ENCODE data around the gene RNASE12. TPM values are rescaled to one million over a fixed set of nuclear protein-coding genes. Genes with fewer than 3 reads are reported as not detected.
"Not testable (repeated sequence)": the region's sequence is repeated elsewhere in the genome, so short reads cannot be mapped to it uniquely, and the experiment has no call there.

The RNASE12 gene
- not detected for total RNA-seq
- long read RNA-seq, result 0 reads

- intact Hi-C loops (cut with DNase I), result no loop called here
- no peak for DNase-seq (ENCODE audit: low spot score)
These were observed at the start of gene RNASE12 for GRCh38 chr14:20591235-20591634. Gene RNASE12, minus strand, starts transcription at chr14:20591376. Its CDS starts 653 bp downstream, at chr14:20590723.

- no peak for DNase-seq (ENCODE audit: low spot score)
- intact Hi-C loops (cut with DNase I), result loop anchor here (5.0 kb wide), 1 partner anchor 49 kb away; the partner anchor contains the start of gene RNASE4
These were observed 41.9 kb upstream of the RNASE12 start for GRCh38 chr14:20632831-20633691.

- intact Hi-C loops (cut with DNase I), result loop anchor here (5.0 kb wide), 1 partner anchor 50 kb away; the partner anchor contains the start of gene RNASE4
- no peak for DNase-seq (ENCODE audit: low spot score)
These were observed 41.3 kb upstream of the RNASE12 start for GRCh38 chr14:20632448-20632830.

- intact Hi-C loops (cut with DNase I), result loop anchor here (5.0 kb wide), 1 partner anchor 50 kb away; the partner anchor contains the start of gene RNASE4
- no peak for DNase-seq (ENCODE audit: low spot score)
These were observed 40.8 kb upstream of the RNASE12 start for GRCh38 chr14:20631880-20632389.

GRCh38 chr14:20631023-20631879 lies 40.1 kb upstream of the RNASE12 start:
- intact Hi-C loops (cut with DNase I), result loop anchor here (5.0 kb wide), 1 partner anchor 51 kb away; the partner anchor contains the start of gene RNASE4
- DNase-seq (ENCODE audit: low spot score), result no peak

GRCh38 chr14:20630340-20631022 lies 39.3 kb upstream of the RNASE12 start:
- intact Hi-C loops (cut with DNase I), result loop anchor here (5.0 kb wide), 1 partner anchor 52 kb away; the partner anchor contains the start of gene RNASE4
- no peak for DNase-seq (ENCODE audit: low spot score)

- intact Hi-C loops (cut with DNase I), result no loop called here
- DNase-seq (ENCODE audit: low spot score), result no peak
These were observed 37.1 kb upstream of the RNASE12 start for GRCh38 chr14:20628063-20628854.

- intact Hi-C loops (cut with DNase I), result no loop called here
- DNase-seq (ENCODE audit: low spot score), result no peak
These were observed 36.3 kb upstream of the RNASE12 start for GRCh38 chr14:20627346-20628027.

GRCh38 chr14:20626274-20626673 lies 35.1 kb upstream of the RNASE12 start:
- no peak for DNase-seq (ENCODE audit: low spot score)
- intact Hi-C loops (cut with DNase I), result no loop called here

- intact Hi-C loops (cut with DNase I), result no loop called here
These were observed 33.4 kb upstream of the RNASE12 start for GRCh38 chr14:20624495-20625070.

GRCh38 chr14:20623798-20624197 lies 32.6 kb upstream of the RNASE12 start:
- intact Hi-C loops (cut with DNase I), result no loop called here

More at GRCh38 chr14:20624495-20625070, 33.4 kb upstream of the RNASE12 start:
- peak; percentile 87 for DNase-seq (ENCODE audit: low spot score)

GRCh38 chr14:20622816-20623291 lies 31.7 kb upstream of the RNASE12 start:
- DNase-seq (ENCODE audit: low spot score), result peak; percentile 77
- intact Hi-C loops (cut with DNase I), result no loop called here

More at GRCh38 chr14:20623798-20624197, 32.6 kb upstream of the RNASE12 start:
- DNase-seq (ENCODE audit: low spot score), result peak; percentile 68

GRCh38 chr14:20620798-20621478 lies 29.8 kb upstream of the RNASE12 start:
- intact Hi-C loops (cut with DNase I), result no loop called here
- no peak for DNase-seq (ENCODE audit: low spot score)

- DNase-seq (ENCODE audit: low spot score); intact Hi-C loops (cut with DNase I): not testable (repeated sequence)
These were observed 28.5 kb upstream of the RNASE12 start for GRCh38 chr14:20619688-20620087.

GRCh38 chr14:20618271-20618749 lies 27.1 kb upstream of the RNASE12 start:
- DNase-seq (ENCODE audit: low spot score), result no peak
- intact Hi-C loops (cut with DNase I), result no loop called here

GRCh38 chr14:20617138-20618003 lies 26.2 kb upstream of the RNASE12 start:
- intact Hi-C loops (cut with DNase I), result no loop called here
- DNase-seq (ENCODE audit: low spot score), result no peak

Measured in cardiac septum (tissue), 1 donor.